Measurements from ENCODE around the gene SLC25A31. TPM values are rescaled to one million over a fixed set of nuclear protein-coding genes. Genes with fewer than 3 reads are reported as not detected.

Gene SLC25A31
- total RNA-seq, 4 donors from 2014 or later: not detected

DNA sequence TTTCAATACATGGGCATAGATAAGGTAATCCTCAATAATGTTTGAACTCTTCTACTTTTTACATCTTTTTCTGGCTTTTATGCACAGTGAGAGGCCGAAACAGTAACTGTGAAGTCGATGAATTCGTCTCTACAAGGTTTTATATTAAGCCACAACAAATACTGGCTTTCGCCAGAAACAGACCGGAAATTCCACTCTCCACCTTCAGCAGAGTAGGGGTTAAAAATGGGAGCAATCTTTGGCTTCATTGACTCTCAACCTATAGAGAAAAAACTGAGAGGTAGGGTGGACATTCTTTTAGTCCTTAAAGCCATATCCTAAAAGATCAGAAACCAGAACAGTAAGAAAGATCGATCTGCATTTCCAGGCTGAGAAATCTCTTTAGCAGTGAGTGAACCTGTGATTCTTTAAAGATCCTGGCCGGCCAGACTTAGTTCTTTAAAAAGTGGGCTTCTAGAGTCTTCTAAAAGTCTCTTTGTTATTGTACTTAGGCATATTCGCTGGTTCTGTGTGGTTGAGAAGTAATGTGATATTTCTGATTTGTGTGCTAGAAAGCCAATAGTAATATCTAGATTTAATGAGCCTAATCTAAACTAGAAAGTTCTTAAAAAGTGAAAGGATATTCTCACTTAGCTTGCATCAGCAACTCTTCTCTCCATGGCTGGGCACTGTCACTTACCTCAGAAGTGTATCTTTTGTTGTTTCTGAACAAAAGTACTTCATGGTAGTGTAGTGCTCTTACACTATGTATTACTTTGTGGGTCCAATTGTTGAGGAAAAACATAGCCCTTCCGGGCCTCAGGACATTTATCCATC is 54.0 kb downstream of the SLC25A31 start:
- intact Hi-C loops (cut with DNase I; ENCODE audit: low total_unique reads): no loop called here
- WGBS, 2 donors (ENCODE audit: low coverage in 1 of 2): 81 to 84% methylated on average over 8 to 9 of the region's 9 CpGs
- Histone ChIP-seq H3K9me3 (no peaks in the 10 kb centered on the region), H3K4me3 (no peak overlapping the region), H3K4me1 (peaks cover 0 to 14% (median 1%) of the 10 kb centered on the region in 4 donors), H3K27ac (peak overlapping the region in 2 of 4 donors; percentile 80 to 86), H3K27me3 (peaks cover 12% of the 10 kb centered on the region), H3K36me3 (no peaks in the 10 kb centered on the region)
- in situ Hi-C loops (cut with MboI; ENCODE audit: low pct_ligation_motif_present in 1 of 4, low pct_unique_long_range_greater_than_20kb in 1 of 4, low sequenced_read_pairs in 3 of 4): no loop called here
- DNase-seq: no peak
- TF ChIP-seq, protein P1, sequence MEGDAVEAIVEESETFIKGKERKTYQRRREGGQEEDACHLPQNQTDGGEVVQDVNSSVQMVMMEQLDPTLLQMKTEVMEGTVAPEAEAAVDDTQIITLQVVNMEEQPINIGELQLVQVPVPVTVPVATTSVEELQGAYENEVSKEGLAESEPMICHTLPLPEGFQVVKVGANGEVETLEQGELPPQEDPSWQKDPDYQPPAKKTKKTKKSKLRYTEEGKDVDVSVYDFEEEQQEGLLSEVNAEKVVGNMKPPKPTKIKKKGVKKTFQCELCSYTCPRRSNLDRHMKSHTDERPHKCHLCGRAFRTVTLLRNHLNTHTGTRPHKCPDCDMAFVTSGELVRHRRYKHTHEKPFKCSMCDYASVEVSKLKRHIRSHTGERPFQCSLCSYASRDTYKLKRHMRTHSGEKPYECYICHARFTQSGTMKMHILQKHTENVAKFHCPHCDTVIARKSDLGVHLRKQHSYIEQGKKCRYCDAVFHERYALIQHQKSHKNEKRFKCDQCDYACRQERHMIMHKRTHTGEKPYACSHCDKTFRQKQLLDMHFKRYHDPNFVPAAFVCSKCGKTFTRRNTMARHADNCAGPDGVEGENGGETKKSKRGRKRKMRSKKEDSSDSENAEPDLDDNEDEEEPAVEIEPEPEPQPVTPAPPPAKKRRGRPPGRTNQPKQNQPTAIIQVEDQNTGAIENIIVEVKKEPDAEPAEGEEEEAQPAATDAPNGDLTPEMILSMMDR (IDR thresholded peaks at IDR 0.05): no peak
- no peak for TF ChIP-seq POLR2A (IDR thresholded peaks at IDR 0.05)
- TF ChIP-seq POLR2AphosphoS5 (IDR thresholded peaks at IDR 0.05): no peak
- TF ChIP-seq EP300 (IDR thresholded peaks at IDR 0.05; ENCODE audit: low read depth): no peak

DNA sequence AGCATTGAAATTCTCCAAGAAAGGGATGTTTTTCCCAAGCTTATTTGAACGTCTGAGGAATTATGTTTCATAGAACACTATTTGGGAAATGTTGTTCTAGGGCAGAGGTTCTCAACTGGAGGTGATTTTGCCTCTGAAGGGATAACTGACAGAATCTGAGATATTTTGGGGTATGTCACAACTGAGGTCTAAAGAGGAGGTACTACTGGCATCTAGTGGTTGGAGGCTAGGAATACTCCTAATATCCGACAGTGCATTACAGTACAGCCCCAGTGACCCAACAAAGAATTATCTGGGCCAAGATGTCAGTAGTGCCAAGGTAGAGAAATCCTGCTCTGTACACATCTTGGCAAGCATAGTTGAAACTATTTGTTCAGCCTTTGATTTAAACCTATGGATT is 58.3 kb downstream of the SLC25A31 start:
- no peaks in the 10 kb centered on the region for H3K9me3 ChIP-seq
- H3K4me1 ChIP-seq: peaks cover 0 to 3% (median 0%) of the 10 kb centered on the region in 4 donors
- H3K4me3 ChIP-seq: no peak overlapping the region
- no peaks in the 10 kb centered on the region for H3K36me3 ChIP-seq
- TF ChIP-seq EP300 (IDR thresholded peaks at IDR 0.05; ENCODE audit: low read depth) (no peak), POLR2A (IDR thresholded peaks at IDR 0.05) (no peak), POLR2AphosphoS5 (IDR thresholded peaks at IDR 0.05) (no peak)
- TF ChIP-seq, protein P1 (IDR thresholded peaks at IDR 0.05): no peak
- WGBS, 2 donors (ENCODE audit: low coverage in 1 of 2): 80 to 83% methylated on average over 1 to 2 of the region's 2 CpGs
- no peaks in the 10 kb centered on the region for H3K27me3 ChIP-seq
- intact Hi-C loops (cut with DNase I; ENCODE audit: low total_unique reads) (no loop called here), in situ Hi-C loops (cut with MboI; ENCODE audit: low pct_ligation_motif_present in 1 of 4, low pct_unique_long_range_greater_than_20kb in 1 of 4, low sequenced_read_pairs in 3 of 4) (no loop called here)
- DNase-seq: no peak
- H3K27ac ChIP-seq: no peak overlapping the region

DNA sequence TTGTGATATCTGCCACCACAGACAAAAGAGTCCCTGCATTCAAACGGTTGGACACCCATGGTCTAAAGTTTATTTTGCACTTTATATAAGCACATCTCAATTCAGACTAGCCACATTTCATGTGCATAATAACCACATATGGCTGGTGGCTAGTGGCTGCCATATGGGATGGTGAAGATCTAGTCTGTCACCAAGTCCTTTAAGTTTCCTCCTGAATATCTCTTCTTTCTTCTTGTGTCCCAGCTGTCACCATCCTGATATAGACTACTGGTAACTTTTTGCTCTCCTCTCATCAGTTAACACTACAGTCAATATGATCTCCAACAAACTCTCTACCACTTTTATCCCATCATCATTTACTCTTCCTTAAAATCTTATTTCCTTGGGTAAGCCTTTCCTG is 61.2 kb downstream of the SLC25A31 start:
- no peak overlapping the region for H3K4me3 ChIP-seq
- no peak for DNase-seq
- H3K27me3 ChIP-seq: no peaks in the 10 kb centered on the region
- intact Hi-C loops (cut with DNase I; ENCODE audit: low total_unique reads): no loop called here
- in situ Hi-C loops (cut with MboI; ENCODE audit: low pct_ligation_motif_present in 1 of 4, low pct_unique_long_range_greater_than_20kb in 1 of 4, low sequenced_read_pairs in 3 of 4): no loop called here
- WGBS, 2 donors (ENCODE audit: low coverage in 1 of 2): 74 to 82% methylated on average over 1 of the region's 1 CpG
- no peaks in the 10 kb centered on the region for H3K36me3 ChIP-seq
- no peak overlapping the region for H3K27ac ChIP-seq
- no peaks in the 10 kb centered on the region for H3K9me3 ChIP-seq
- TF ChIP-seq POLR2A (IDR thresholded peaks at IDR 0.05) (no peak), POLR2AphosphoS5 (IDR thresholded peaks at IDR 0.05) (no peak), EP300 (IDR thresholded peaks at IDR 0.05; ENCODE audit: low read depth) (no peak)
- TF ChIP-seq, protein P1 (IDR thresholded peaks at IDR 0.05): no peak
- no peaks in the 10 kb centered on the region for H3K4me1 ChIP-seq

DNA sequence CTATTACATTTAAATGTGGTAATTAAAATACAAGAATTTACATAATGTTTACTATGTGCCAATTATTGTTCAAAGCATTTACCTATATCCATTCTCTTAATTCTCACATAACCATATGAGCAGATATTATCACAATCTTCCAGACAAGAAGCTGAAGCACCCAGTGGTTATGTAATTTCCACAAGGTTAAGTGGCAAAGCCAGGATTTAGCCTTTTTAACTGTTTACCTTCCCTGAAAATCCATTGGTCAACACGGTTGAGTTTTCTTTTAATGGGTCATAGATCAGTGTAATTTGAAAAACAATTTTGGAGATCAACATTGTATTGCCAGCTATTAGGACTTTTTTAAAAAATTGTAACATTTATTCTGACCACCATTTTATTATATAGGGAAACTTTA is 63.3 kb downstream of the SLC25A31 start:
- DNase-seq: no peak
- WGBS, 2 donors (ENCODE audit: low coverage in 1 of 2): 56 to 72% methylated on average over 1 of the region's 1 CpG
- no peak overlapping the region for H3K27ac ChIP-seq
- no peaks in the 10 kb centered on the region for H3K4me1 ChIP-seq
- H3K9me3 ChIP-seq: no peaks in the 10 kb centered on the region
- in situ Hi-C loops (cut with MboI; ENCODE audit: low pct_ligation_motif_present in 1 of 4, low pct_unique_long_range_greater_than_20kb in 1 of 4, low sequenced_read_pairs in 3 of 4) (no loop called here), intact Hi-C loops (cut with DNase I; ENCODE audit: low total_unique reads) (no loop called here)
- H3K36me3 ChIP-seq: no peaks in the 10 kb centered on the region
- H3K27me3 ChIP-seq: no peaks in the 10 kb centered on the region
- H3K4me3 ChIP-seq: no peak overlapping the region
- no peak for TF ChIP-seq EP300 (IDR thresholded peaks at IDR 0.05; ENCODE audit: low read depth)
- TF ChIP-seq POLR2AphosphoS5 (IDR thresholded peaks at IDR 0.05): no peak
- TF ChIP-seq, protein P1 (IDR thresholded peaks at IDR 0.05): no peak
- TF ChIP-seq POLR2A (IDR thresholded peaks at IDR 0.05): no peak
